GM21619 (cell line): ENCODE results near the gene CRTAC1.

Experiments
- ATAC-seq: cut with Tn5 transposase; IDR thresholded peaks from one replicate; pipeline ENCODE4 v1.9.1; 2021; ENCODE audit not compliant: unreplicated experiment

The CRTAC1 gene

GRCh38 chr10:97974526-97975525, 55.6 kb downstream of the CRTAC1 start:
- no peak for ATAC-seq

- no peak for ATAC-seq
Measured at GRCh38 chr10:97974100-97974499, 56.3 kb downstream of the CRTAC1 start.

GRCh38 chr10:97969538-97970079, 60.8 kb downstream of the CRTAC1 start:
- ATAC-seq: no peak

GRCh38 chr10:97964748-97965147, 65.7 kb downstream of the CRTAC1 start:
- ATAC-seq: no peak

GRCh38 chr10:97961945-97962344, 68.5 kb downstream of the CRTAC1 start:
- ATAC-seq: no peak

- ATAC-seq: no peak
Measured at GRCh38 chr10:97960269-97961056, 70.0 kb downstream of the CRTAC1 start.

GRCh38 chr10:97949462-97949861, 81.0 kb downstream of the CRTAC1 start:
- no peak for ATAC-seq

GRCh38 chr10:97948822-97949221, 81.6 kb downstream of the CRTAC1 start:
- no peak for ATAC-seq

- no peak for ATAC-seq
Measured at GRCh38 chr10:97944772-97945171, 85.6 kb downstream of the CRTAC1 start.

GRCh38 chr10:97943294-97943693, 87.1 kb downstream of the CRTAC1 start:
- no peak for ATAC-seq

GRCh38 chr10:97940534-97940933, 89.9 kb downstream of the CRTAC1 start:
- no peak for ATAC-seq

GRCh38 chr10:97939446-97939990, 90.9 kb downstream of the CRTAC1 start:
- ATAC-seq: no peak

- no peak for ATAC-seq
Measured at GRCh38 chr10:97937928-97938327, 92.5 kb downstream of the CRTAC1 start.

GRCh38 chr10:97937054-97937453, 93.4 kb downstream of the CRTAC1 start:
- ATAC-seq: no peak

- ATAC-seq: no peak
Measured at GRCh38 chr10:97936126-97936525, 94.3 kb downstream of the CRTAC1 start.

- ATAC-seq: no peak
Measured at GRCh38 chr10:97932932-97933530, 97.4 kb downstream of the CRTAC1 start.

- no peak for ATAC-seq
Measured at GRCh38 chr10:97931041-97931440, 99.4 kb downstream of the CRTAC1 start.

GRCh38 chr10:97928897-97929296, 101.5 kb downstream of the CRTAC1 start:
- ATAC-seq: no peak

GRCh38 chr10:97927622-97928021, 102.8 kb downstream of the CRTAC1 start:
- no peak for ATAC-seq

- ATAC-seq: no peak
Measured at GRCh38 chr10:97926055-97926454, 104.4 kb downstream of the CRTAC1 start.
